Tongue (tissue), 2 donors: Measurements from ENCODE around the gene NHSL2. TPM values are rescaled to one million over a fixed set of nuclear protein-coding genes. Genes with fewer than 3 reads are reported as not detected.
A peak's percentile ranks its signal among the peaks of the same experiment; 100 is the strongest.

Experiments
- DNase-seq: peaks from one replicate; pipeline ENCODE4 v3.0.0-alpha.2; 2015
- total RNA-seq: library from RNA; depleted of rRNA; stranded (reverse); fragments of >200 nt; gene quantifications from one replicate; pipeline ENCODE4 v1.2.3, GENCODE V29; 2014

Gene NHSL2
- total RNA-seq, 1 donor from 2014 or later = 10.2 TPM

DNA sequence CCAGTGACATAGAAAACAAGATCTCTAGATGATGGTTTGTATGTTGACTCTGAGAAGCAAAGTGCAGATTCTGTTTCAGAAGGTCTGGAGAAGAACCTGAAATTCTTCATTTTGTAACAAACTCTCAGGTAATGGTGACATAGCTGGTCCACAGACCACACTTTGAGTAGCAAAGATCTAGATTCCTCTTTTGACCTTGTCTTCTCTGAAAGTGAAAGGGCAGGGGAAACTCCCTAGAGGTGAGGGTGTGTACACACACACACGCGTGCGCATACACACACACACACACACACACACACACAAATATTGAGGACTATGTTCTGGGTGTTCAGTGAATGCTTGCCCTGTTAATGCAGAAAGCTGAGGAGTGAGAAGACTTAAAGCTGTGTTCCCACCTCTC lies 110.1 kb downstream of the NHSL2 start:
- no peak for DNase-seq

GRCh38 chrX:72021975-72022374 lies 111.3 kb downstream of the NHSL2 start:
- no peak for DNase-seq

GRCh38 chrX:72023071-72023470 lies 112.4 kb downstream of the NHSL2 start:
- DNase-seq = no peak

DNA sequence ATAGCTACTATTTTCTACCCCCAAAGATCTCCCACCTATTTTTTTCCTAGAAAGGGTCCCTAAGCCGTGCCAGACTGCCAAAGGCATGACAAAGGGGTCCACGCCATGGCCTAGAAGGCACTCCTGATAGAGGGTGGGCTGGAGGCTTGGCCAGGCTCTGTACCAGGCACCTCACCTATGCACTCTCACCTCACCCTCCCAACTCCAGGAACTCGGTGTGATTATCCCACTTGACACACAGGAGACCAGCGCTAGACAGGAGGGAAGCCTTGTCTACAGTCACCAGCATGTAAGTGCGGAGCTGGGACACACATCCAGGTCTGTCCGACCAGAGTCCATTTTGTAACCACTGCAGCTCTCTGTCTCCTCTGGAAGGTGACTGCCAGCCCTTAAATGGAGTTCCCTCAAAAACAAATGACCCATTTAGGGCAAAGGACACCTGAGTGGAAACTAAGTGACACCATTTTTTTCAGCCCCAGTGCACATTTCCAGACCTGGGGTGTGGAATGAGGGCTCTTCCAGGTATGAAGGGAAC lies 114.7 kb downstream of the NHSL2 start:
- DNase-seq = no peak

- DNase-seq = no peak
Observed at GRCh38 chrX:72026341-72027023, 115.8 kb downstream of the NHSL2 start.

DNA sequence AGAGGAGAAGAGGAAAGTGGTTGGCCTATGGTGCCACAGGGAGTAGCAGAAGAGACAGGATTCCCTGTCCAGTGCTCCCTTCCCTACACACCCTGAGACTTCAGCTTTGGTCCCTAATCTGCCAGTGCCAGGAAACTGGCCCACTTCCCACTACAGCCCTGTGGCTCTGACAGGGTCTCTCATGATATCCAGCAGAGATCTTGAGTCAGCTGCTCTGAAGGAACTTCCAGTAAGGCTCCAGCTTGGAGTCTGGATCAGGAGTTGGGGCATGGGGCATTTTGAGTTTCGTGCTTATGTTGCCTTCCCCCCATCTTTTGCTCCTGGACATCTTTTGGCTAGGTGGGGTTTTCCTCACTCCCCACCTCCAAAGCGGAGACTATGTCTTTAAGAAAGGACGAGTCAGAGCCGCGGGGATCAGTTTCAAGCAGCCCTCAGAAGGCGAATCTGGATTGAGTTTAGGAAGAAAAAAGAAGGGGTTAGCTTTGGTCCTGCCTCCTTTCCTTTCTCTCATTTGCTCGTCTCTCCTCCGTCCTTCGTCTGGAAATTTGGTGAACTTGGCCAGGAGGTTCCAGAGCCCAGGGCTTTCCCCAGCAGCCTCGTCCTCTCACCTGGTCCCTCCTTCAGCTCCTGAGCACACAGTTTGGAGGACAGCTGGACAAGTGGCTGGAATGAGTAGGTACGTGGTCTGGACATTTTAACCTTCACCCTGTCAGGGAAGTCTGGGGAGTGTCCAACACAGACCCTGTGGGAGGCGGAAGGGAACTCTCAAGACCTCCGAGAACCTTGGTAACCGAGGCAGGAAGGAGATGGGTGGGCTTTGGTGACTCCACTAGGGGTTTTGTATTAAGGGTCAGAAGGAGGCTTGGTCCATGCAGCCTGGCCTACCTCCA lies 116.6 kb downstream of the NHSL2 start:
- DNase-seq = peak; percentile 40

- DNase-seq = no peak
Observed at GRCh38 chrX:72027914-72028307, 117.3 kb downstream of the NHSL2 start.

DNA sequence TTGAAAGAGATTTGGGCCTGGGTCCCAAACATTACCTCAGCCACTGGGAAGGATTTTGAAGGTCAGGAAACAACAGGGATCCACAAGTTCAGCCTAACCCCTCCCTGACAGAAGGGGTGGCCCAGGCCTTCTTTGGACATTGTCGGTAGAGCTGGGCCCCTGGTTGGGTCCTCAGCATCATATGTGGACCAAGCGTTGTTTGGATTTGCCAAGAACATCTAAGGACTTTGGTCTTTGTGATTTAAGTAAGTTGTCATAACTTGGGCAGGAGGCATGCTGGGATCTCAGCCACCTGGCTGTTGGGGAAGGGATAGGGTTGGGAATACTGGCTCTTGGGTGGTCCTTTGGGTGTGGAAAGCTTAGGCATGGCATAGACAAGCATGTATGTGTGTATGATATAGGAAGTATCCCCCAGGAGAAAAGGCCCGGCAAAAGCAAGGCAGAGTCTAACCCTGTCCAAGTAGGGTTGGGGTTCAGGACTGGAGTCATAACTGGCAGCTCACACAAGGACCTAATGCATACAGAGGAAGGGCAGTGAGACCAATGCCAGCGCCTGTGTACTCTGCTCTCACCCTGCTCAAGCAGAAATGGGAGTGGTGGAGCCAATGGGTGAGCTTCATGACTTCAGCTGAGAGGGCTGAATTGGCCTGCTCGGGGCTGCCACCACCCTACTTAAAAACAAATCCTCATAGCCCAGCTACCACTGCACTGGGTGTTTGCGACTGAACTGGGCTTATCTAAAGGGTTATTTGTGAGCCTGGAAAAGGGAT lies 118.2 kb downstream of the NHSL2 start:
- no peak for DNase-seq

DNA sequence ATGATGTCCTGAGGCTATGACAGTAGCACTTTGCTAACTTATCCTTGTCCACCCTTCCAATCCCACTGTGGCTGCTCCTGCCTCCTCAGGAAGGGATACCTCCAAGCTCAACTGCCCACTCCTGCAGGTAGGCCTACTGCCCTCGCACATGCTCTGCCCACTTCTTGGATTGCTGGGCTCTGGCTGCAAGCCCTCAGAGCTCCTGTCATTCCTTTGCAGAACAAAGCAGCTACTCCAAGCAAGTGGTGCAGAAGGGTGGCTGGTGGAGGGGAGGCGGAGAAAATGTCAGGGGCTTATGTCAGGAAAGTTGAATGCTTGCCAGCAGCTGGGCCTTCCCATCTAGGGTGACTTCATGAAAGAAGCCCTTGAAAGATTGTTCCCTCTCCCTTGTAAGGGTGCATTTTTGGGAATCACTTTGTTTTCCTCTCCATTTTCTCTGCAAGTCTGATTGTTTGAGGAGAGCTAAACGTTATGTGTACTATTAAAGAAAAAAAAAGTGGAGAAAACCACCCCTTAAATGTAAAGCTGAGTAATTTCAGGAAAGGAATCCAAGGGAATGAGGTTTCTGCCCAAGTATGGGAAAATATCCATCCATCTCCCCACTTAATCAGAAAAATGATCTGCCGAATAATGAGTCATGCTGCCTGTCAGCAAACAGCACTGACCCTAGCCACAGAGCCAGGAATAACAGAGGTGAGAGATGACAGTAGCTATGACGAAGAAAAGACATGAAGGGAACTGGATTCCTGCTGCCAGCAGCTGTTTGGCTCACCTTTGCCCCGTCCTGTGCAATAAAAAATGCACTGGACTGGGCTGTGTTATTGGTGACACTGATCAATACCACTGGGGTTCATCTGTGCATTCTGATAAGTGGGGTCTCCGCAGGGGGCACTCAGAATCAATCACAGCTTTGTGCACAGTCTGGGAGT lies 119.1 kb downstream of the NHSL2 start:
- DNase-seq = peak; percentile 81

DNA sequence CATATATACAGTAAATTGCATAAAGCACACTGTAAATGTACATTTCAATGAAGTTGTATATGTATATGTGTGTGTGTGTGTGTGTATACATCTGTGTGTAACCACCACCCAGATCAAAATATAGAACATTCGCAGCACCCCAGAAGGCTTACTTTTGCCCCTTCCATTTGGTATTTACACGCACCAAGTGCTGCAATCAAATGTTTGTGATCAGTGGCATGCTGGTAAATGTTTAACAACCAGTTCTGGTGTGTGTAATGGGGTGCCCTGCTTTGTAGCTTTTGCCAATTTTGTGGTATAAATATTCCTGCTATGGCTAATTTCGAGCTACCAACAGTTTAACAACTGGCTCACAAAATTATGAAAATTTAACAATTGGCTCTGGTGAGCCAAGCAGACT lies 119.8 kb downstream of the NHSL2 start:
- DNase-seq = no peak

DNA sequence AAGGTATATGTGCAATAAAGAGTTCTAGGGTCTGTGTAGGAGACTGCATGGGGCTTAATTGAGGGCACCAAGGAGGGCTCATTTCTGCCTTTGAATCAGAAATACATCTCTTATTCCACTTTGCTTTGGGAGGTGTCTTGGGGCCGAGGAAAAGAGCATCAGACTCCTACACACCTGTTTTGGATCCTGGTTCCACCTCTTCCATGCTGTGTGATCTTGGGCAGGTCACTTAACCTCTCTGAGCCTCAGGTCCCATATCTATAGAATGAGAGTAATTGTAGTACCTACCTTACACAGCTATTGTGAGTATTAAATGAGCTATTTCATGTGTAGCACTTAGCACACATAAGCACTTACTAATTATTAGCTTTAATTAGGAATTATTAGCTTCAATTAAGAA lies 120.5 kb downstream of the NHSL2 start:
- no peak for DNase-seq

DNA sequence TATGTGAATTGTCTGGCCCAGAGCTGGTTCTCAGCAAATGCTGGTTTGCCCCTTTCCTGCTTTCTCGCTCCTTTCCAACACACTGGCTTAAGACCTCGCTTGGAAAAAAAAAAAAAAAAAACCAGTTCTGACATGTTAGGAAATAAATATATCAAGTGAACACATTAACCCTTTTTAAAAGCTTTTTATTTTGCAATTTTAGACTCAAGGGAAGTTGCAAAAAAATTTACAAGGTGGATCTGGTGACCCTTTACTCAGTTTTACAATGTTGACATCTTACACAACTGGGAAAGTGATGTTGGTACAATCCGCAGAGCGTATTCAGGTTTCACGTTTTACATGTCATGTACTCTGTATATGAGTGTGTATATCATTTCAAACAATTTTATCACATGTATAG lies 121.0 kb downstream of the NHSL2 start:
- no peak for DNase-seq

DNA sequence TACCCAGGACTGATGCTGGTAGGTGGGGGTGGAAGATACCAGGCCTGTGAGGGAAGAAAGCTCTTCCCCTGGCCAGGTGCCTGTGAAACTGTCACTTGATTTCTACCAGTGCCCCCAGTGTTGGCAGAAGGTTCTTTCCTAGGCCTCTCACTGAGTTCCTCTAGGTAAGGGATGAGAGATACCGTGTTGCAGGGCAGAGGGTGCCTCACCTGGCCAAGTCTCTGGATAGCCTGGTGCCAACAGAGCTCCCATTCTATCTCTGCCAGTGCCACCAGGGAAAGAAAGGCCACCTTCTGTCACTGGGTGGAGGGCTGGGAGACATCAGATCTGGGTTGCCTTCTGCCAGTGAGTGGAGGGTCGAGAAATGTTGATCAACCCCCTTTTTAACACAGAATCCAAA lies 127.0 kb downstream of the NHSL2 start:
- DNase-seq = no peak

GRCh38 chrX:72038016-72038415 lies 127.4 kb downstream of the NHSL2 start:
- no peak for DNase-seq

- no peak for DNase-seq
Observed at GRCh38 chrX:72038868-72039267, 128.2 kb downstream of the NHSL2 start.

DNA sequence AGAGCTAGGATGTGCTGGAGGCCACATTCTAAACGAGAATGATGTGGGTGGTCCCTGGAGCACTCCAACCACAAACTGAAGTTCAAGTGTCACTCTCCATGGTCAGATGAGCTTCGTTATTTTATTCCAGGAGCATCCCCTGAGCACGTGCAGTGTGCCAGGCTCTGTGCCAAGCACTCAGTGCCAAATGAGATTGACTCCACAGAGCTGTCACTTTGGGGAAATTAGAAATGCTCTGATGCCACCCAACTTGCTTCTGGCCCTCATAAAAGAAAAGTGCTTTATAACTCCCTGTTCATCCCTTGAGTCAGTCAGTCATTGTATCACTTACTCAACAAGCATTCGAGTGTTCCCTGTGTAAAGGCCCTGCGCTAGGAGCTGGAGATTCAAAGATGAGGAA lies 129.9 kb downstream of the NHSL2 start:
- DNase-seq = peak; percentile 34

- DNase-seq = peak; percentile 72
Observed at GRCh38 chrX:72041176-72041575, 130.5 kb downstream of the NHSL2 start.

GRCh38 chrX:72041871-72042851 lies 131.5 kb downstream of the NHSL2 start:
- DNase-seq = peak; percentile 66

DNA sequence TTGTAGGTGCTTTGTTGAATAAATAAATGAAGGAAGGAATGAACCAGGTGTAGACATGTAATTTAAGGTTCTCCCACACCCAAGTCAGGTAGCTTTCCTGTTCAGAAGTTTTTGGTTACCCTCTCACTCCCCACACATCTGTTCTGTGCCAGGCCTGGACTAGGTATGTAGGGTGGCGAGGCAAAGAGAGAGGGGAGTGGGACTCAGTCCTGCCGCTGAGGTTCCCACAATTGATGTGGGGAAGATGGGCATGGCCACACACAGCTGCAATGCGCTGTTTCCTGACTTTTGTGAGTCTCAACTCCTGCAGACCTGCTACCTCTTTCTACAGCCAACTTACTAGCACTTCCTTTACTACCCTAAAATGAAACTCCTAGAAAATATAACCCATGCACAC lies 132.2 kb downstream of the NHSL2 start:
- DNase-seq = no peak

GRCh38 chrX:72043636-72044035 lies 133.0 kb downstream of the NHSL2 start:
- no peak for DNase-seq
